C4-2B (cell line): Measurements from ENCODE around the gene MCUB.
"Not testable (repeated sequence)": the region's sequence is repeated elsewhere in the genome, so short reads cannot be mapped to it uniquely, and the experiment has no call there.

Experiments
- H3K27ac ChIP-seq: fragments of 450-650 bp; 2 replicates; pipeline ENCODE4 v1.5.1; 2017
- ZFX ChIP-seq: fragments of 450-650 bp; IDR thresholded peaks from 2 replicates; pipeline ENCODE4 v1.6.1; 2017
- TF ChIP-seq, protein P1 (sequence below): fragments of 450-650 bp; conservative IDR thresholded peaks from 2 replicates; pipeline ENCODE4 v1.5.1; 2017; ENCODE audit warnings: mild to moderate bottlenecking

The MCUB gene

DNA sequence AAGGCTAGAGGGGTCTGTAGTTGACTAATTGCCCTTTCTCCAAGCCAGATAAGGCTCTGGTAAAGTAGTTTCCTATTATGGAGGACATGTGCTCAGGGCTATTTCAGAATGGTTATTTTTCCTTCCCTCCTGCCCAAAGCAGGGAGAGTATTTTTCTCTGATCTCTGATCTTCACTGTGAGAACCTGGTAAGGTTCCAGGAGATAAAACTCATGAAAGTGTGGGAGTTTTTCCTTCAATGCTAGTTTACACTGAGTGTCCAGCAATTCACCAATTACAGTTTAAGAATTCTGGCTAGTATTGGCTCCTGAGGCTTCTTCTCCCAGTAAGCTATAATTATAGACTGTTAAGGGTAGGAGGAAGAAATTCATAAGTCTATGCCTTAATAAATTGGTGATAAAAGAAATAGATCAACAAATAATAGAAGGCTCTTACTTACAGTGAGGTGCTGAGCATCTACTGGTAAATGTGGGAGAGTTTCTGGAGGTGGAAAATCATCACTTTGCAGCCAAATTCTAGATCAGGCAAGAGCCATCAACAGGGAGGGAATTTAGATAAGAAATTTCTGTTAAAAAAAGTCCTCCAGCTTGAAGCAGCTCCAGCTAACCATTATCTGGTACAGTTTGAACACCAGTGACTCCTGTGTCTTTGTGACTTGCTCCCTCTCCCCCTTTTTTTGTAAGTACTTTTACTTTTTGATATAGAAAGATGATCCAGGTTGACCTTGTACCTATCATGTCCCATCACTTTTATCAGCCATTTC lies 112.3 kb downstream of the MCUB start:
- no peak overlapping the region for H3K27ac ChIP-seq
- no peak for TF ChIP-seq ZFX
- TF ChIP-seq, protein P1, sequence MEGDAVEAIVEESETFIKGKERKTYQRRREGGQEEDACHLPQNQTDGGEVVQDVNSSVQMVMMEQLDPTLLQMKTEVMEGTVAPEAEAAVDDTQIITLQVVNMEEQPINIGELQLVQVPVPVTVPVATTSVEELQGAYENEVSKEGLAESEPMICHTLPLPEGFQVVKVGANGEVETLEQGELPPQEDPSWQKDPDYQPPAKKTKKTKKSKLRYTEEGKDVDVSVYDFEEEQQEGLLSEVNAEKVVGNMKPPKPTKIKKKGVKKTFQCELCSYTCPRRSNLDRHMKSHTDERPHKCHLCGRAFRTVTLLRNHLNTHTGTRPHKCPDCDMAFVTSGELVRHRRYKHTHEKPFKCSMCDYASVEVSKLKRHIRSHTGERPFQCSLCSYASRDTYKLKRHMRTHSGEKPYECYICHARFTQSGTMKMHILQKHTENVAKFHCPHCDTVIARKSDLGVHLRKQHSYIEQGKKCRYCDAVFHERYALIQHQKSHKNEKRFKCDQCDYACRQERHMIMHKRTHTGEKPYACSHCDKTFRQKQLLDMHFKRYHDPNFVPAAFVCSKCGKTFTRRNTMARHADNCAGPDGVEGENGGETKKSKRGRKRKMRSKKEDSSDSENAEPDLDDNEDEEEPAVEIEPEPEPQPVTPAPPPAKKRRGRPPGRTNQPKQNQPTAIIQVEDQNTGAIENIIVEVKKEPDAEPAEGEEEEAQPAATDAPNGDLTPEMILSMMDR = no peak

DNA sequence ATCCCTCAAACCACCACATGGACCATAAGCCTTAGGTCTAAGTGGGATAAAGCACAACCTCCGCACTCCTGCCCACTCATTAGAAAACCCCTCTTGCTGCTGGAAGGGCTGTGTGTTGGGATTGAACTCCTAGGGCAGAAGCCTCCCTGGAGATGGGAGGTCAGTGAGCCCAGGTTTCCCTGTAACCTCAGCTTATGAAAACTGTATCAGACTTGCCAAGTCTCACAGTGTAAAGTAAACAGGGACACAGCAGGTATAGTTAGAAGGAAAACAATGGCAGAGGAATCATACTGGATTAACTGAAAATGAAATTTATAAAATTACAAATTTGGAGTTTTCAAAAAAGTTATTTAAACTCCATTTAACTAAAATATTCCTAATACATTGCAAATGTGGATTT lies 113.3 kb downstream of the MCUB start:
- TF ChIP-seq, protein P1 = no peak
- TF ChIP-seq ZFX = no peak
- no peak overlapping the region for H3K27ac ChIP-seq

DNA sequence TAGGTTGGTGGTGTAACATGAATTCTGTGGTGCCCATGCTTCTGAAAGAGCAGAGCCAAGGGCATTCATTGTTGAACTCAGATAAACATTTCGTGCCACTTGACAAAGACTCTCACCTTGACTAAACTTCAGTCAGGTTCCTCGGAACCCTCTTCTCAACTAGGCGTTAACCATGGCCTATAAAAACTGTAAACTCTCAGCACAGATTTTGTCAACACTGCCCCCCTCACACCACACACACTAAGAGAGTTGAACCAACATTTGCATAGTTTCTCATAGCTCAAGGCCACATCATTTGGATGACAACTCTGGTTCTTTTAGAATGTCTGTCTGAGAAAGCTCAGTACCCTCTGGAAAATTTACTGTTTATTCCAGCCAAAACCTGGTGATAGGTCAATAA lies 115.1 kb downstream of the MCUB start:
- TF ChIP-seq ZFX = no peak
- TF ChIP-seq, protein P1 = no peak
- no peak overlapping the region for H3K27ac ChIP-seq

DNA sequence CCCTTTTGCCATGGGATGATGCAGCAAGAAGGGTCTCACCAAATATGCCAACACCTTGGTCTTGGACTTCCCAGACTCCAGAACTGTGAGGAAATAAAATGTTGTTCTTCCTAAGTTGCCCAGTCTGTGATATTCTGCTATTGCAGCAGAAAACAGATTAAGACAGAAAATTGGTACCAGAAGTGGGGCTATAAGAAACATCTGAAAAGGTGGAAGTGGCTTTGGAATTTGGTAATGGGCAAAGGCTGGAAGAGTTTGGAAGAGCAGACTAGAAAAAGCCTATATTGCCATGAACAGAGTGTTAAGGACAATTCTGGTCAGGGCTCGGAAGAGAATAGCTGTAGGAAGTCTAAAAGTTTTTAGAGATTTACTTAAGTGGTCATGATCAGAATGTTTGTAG lies 115.8 kb downstream of the MCUB start:
- no peak overlapping the region for H3K27ac ChIP-seq
- no peak for TF ChIP-seq ZFX
- TF ChIP-seq, protein P1 = no peak

DNA sequence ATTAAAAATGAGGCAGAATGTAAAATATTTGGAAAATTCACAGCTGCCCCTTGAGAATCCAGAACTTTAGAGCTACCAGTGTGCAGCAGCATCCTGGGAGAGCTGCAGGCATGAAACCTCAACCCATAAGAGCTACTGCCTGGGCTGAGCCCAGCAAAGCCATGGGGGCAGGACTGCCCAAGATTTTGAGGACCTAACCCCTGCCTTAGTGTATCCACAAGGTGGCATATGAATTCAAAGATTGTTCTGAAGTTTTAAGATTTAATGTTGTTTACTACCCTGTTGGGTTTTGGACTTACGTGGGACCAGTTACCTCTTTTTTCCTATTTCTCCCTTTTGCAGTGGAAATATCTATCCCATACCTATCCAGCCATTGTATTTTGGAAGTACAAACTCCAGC lies 116.8 kb downstream of the MCUB start:
- no peak for TF ChIP-seq ZFX
- TF ChIP-seq, protein P1 = 0 out of 2 replicates have a peak, but pooled peaks have one; percentile 12
- no peak overlapping the region for H3K27ac ChIP-seq

DNA sequence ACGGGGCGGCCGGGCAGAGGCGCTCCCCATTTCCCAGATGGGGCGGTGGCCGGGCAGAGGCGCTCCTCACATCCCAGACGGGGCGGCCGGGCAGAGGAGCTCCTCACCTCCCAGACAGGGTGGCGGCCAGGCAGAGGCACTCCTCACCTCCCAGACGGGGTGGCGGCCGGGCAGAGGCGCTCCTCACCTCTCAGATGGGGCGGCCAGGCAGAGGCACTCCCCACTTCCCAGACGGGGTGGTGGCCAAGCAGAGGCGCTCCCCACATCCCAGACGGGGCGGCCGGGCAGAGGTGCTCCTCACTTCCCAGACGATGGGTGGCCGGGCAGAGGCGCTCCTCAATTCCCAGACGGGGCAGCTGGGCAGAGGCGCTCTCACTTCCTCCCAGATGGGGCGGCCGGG lies 118.4 kb downstream of the MCUB start:
- H3K27ac ChIP-seq = not testable (repeated sequence)

DNA sequence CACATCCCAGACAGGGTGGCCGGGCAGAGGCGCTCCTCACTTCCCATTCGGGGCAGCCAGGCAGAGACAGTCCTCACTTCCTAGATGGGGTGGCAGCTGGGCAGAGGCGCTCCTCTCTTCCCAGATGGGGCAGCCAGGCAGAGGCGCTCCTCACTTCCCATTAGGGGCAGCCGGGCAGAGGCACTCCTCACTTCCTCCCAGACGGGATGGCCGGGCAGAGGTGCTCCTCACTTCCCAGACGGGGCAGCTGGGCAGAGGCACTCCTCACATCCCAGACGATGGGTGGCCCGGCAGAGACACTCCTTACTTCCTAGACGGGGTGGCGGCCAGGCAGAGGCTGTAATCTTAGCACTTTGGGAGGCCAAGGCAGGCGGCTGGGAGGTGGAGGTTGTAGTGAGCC lies 118.9 kb downstream of the MCUB start:
- not testable (repeated sequence) for H3K27ac ChIP-seq

DNA sequence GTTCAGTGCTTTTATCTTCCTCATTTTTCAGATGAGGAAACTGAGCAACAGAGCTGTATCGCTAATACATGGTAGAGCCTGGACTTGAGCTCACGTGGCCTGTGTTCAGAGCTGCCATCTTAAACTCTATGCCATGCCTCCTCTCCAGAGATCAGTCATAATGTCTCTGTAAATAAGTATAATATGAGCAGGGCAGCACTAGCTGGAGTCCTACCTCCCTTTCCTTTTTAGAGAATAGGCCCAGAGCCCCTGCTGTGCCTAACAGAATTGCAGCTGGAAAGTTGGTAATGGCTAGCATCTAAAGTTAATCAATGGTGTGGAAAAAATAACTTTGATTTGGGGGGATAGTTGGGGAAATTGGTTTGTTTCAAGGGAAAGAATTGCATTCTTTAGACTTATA lies 122.8 kb downstream of the MCUB start:
- no peak overlapping the region for H3K27ac ChIP-seq
- TF ChIP-seq, protein P1 = no peak
- TF ChIP-seq ZFX = no peak
